Activated naive CD4-positive, alpha-beta T cell treated with anti-CD3 and anti-CD28 coated beads, Interleukin-2, amount 50 U/mL, for 16 hours (primary cell): ENCODE results near the gene HMCN1.

Source experiments
- DNase-seq: peaks from one replicate; pipeline ENCODE4 v3.0.0-alpha.2; 2020

Gene HMCN1

GRCh38 chr1:185972096-185972850, 238.1 kb downstream of the HMCN1 start:
- no peak for DNase-seq

GRCh38 chr1:185973645-185974044, 239.5 kb downstream of the HMCN1 start:
- DNase-seq = no peak

- DNase-seq = no peak
These were observed 240.4 kb downstream of the HMCN1 start for GRCh38 chr1:185974367-185975170.

GRCh38 chr1:185980891-185981290, 246.7 kb downstream of the HMCN1 start:
- DNase-seq = no peak

GRCh38 chr1:185984113-185984836, 250.1 kb downstream of the HMCN1 start:
- no peak for DNase-seq

GRCh38 chr1:185987611-185988321, 253.6 kb downstream of the HMCN1 start:
- DNase-seq = no peak

- DNase-seq = no peak
These were observed 256.4 kb downstream of the HMCN1 start for GRCh38 chr1:185990565-185990964.

GRCh38 chr1:185991266-185991665, 257.1 kb downstream of the HMCN1 start:
- no peak for DNase-seq

- DNase-seq = no peak
These were observed 262.0 kb downstream of the HMCN1 start for GRCh38 chr1:185996211-185996610.

- no peak for DNase-seq
These were observed 264.2 kb downstream of the HMCN1 start for GRCh38 chr1:185998391-185998790.

- no peak for DNase-seq
These were observed 268.2 kb downstream of the HMCN1 start for GRCh38 chr1:186002406-186002805.

- no peak for DNase-seq
These were observed 275.0 kb downstream of the HMCN1 start for GRCh38 chr1:186009039-186009737.

- no peak for DNase-seq
These were observed 280.3 kb downstream of the HMCN1 start for GRCh38 chr1:186014370-186015037.

- DNase-seq = no peak
These were observed 282.7 kb downstream of the HMCN1 start for GRCh38 chr1:186016856-186017255.

GRCh38 chr1:186022184-186022583, 288.0 kb downstream of the HMCN1 start:
- DNase-seq = no peak

- no peak for DNase-seq
These were observed 292.8 kb downstream of the HMCN1 start for GRCh38 chr1:186026946-186027345.

GRCh38 chr1:186027621-186028020, 293.4 kb downstream of the HMCN1 start:
- DNase-seq = no peak

- no peak for DNase-seq
These were observed 296.3 kb downstream of the HMCN1 start for GRCh38 chr1:186030453-186030852.

GRCh38 chr1:186033847-186034271, 299.7 kb downstream of the HMCN1 start:
- DNase-seq = no peak

GRCh38 chr1:186042230-186042629, 308.0 kb downstream of the HMCN1 start:
- no peak for DNase-seq

GRCh38 chr1:186043296-186043695, 309.1 kb downstream of the HMCN1 start:
- DNase-seq = no peak
